GM21390 (cell line): ENCODE measurements around the gene ACOXL.
"Not testable (repeated sequence)": the region's sequence is repeated elsewhere in the genome, so short reads cannot be mapped to it uniquely, and the experiment has no call there.

Source experiments
- ATAC-seq: cut with Tn5 transposase; IDR thresholded peaks from one replicate; pipeline ENCODE4 v1.9.1; 2021; ENCODE audit not compliant: unreplicated experiment

The ACOXL gene

DNA sequence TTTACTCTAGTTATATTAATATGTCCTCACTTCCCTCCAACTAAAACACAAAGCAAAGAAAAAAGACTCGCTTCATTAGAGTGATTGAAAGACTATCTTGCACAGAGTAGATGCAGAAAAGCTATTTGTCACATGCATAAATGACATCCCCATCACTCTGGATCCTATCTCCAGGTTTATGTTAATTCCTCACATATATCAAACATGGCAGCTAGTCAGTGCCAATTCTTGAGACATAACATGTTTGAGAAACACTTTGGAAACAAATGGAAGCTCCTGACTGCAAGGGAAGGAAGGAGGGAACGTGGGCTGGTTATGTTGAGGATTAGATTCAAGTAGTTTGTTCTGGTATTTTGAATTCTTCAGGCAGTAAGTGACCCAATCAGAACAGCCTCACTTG lies 298.6 kb downstream of the ACOXL start:
- no peak for ATAC-seq

DNA sequence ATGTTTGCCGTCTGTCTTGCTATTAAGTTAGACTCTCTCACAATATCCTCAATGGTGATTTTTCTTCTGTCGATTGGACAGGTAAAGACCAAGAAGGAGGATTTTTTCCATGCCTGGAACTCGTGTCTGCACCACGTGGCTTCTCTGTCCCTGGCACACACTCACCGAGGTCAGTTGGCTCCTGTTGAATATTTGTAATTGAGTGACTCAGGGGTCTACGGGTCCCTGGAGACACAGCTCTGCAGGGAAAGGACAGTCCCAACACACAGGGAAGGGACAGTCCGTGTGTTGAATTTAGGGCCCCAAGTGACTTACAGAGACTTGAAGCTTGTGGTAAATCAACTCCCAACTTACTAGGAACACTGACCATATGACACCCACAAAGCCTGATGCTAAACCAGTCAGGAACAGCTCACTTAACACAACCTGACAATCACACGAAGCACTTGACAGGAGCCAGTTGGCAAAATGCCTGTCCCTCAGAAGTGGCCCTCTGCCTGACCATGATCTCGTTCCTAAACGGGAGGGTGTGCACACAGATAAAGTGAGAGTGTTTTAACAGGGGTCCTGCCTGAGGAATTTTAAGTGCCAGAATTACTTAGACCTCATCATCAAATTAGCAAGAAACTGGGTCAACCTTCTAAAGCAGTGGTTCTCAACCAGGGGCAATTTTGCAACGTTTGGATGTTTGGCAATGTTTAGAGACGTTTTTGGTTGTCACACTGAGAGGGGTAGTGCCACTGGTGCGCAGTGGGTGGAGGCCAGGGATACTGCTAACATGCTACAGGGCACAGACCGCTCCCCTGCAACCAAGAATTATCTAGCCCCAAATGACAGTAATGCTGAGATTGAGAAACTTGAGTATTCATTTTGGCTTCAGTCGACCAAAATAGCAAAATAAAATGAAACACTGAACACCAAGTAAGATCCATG lies 299.4 kb downstream of the ACOXL start:
- no peak for ATAC-seq

DNA sequence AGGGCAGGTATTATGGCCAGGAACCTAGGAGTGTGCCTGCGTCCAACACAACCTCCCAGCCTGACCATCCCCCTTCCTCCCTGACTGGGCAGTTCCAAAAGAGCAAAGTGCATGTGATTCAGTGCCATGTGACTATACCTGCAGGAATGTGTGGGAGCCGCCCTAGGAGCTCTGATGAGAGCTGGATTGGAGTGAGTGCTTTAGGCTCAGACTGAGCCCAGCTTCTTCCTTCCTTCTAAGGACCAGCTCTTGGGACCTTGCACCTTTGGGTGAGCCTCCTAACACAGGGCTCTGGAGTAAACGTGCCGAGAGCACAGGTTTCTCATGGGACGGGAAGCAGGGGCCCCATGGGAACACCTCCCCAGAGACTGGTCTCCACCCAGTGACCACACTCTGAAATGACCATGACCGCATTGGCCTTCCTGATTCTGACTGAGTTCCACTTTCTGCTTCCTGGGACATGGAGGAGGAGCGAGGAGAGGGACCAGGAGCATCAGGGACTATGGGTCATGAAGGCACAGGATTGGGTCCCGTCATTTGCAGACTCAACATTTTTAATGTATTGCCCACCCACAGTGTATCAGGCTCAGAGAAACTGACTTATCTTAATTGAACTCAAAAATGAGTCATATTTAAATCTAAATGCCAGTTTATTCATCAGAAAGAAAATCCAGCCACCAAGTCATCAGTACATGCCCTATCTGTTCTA lies 300.5 kb downstream of the ACOXL start:
- no peak for ATAC-seq

DNA sequence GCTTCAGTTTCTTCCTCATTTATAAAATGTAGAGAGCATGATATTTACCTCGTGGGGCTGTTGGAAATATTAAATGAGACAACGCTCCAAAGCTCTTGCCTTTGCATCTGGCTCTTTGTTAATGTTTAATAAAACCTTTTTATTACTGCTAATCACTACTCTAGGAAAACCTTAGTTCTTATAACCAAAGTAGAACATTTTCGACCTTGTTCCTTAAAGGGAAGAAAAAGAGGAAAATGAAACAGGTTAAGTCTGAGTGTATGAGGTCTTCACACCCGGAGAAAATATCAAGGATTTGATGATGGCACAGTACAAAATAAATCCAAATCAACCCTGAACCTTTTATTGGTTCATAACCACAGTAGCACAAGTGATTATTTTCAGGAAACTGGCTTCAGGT lies 301.8 kb downstream of the ACOXL start:
- ATAC-seq, result no peak

DNA sequence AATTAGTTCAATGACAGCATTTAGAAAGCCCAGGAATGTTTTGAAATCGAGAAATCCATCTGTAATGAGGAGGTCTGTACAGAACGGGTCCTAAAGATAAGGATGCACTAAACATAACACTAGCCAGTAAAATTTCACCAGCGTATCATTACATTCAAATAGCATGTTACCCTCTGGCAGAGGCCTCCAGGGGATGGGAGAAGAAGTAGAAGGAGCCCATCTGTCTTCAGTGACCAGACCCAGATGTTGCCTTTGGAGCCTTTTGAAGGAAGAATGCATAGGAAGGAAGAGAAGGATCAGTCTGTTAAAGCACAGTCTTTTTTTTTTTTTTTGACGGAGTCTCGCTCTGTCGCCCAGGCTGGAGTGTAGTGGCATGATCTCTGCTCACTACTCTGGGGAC lies 302.2 kb downstream of the ACOXL start:
- ATAC-seq, result no peak

DNA sequence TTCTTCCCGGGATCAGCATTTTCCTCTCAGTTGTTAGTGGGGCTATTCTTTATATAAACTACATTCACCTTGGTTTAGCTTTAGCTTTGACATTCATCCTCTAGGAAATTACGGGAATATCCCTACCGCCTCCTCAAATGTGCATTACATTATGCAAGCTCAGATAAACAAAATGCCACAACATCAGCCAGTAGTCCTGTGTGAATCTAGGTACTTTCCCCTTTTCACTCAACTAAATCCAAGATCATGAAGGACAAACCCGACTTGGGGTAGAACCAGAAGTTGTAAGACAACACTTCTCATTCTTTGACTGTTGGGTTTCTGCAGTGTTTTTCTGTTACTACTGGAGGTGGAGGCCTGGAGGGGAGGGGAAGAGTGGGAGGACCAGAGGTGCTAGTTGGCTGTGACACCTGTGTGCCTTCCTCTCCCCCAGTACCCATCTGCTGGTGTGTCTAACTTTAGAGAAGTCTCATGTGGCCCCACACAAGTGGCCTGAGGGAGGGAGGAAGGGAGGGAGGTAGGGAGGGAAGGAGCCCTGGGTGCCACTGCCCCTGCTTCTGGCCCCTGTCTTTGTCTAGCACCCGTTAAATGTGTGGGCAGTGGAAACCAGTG lies 303.6 kb downstream of the ACOXL start:
- no peak for ATAC-seq

DNA sequence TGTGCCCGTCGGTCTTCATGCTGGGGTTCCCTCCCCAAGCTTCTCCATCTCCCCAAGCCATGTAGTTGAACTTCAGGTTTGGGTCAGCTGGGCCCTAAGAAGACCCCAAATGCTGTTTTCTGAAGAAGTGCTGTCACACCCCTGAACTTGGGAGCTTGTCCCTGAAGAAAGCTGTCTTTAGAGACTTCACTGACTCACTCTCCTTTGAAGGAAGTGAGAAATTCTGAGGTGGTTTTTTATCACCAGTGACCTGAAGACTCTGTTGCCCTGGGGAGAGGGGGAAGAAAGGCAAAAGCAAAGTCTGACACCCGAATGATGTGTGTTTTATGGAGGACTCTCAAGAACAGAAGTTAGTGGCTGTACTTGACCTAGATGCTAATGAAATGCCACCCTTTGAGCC lies 304.8 kb downstream of the ACOXL start:
- ATAC-seq, result no peak

DNA sequence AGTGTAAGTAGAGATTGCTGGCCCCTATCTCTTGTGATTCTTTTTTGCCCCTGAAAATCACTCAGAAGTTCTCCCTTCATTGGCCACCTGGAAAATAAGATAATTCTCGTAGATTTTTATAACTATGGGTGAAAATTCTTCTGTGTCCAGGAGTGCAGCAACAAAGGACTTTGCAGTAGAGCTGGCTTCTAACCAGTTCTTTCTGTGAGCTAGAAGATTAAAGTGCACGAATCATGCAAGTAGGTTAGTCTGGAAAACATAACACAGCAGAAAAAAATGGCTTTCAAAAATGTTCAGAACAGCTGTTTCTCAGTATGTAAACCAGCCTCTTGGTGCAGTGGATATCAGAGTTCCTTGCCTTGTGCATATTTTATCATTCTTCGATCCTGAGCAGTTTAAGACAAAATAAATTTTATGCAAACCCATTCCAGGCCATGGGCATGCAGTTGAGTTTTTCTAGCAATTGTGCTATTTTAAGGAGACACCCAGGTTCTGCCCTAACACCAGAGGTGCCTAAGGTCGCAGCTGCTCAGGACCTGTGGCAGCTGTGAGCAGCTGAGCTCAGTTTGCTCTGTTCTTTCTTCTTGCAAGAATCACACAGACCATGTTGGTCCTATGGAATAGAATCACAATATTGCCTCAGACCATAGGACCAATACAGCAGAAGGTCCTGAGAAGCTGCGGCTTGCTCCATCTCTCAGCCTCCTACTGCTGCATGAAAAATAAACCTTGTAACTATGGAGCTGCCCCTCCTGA lies 307.4 kb downstream of the ACOXL start:
- ATAC-seq, result no peak

DNA sequence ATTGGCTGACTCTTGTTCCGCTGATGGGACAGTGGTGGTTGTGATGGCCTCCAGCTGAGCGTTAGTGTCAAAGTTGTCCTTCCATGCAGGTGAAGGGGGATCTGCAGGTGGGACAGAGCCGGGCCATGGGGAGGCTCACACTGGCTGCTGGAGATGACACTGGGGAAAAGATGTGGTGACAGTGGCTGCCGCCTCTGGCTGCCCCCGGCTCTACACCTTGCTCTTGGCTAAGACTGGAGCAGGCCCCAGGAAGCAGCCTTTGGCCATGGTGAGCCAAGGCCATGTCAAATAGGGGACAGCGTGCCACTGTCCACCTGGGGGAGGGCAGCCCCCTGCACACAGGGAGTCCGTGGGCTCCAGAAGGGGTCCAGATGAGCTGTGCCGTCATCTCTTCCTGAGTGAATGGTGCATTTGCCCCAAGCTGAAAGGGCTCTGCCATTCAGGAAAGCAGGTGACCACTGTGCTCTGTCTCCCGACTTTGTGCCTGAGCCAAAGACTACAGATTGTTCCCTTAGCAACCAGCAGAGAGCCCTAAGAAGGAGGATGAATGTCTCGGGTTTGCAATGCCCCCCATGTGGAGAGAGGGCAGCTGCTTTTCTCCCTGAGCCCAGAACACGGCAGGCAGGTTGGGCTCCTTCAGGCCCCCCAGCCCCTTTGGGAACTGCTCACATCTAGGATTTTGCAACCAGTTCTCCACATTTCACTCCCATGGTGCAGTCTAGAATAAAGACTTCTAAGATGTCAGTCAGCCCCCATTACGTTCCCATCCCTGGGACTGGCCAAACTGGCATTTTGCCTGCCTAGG lies 309.2 kb downstream of the ACOXL start:
- ATAC-seq, result no peak

DNA sequence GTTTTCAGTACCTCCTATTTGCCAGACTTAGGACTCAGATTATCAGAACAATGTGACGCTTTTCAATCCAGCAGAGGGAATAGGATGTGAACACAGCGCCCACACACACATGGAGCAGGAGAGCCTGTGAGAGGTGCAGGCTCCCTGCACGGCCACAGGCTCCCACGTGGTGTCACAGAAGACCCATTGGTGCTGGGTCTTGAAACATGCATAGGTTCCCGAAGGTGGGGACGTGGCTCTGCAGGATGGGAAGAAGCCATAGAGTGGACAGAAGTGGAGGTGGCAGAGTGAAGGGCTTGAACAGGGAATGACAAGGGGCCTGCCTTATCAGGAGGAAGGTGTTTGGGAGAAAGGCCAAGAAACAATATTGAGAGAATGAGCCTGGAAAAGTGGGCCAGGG lies 309.9 kb downstream of the ACOXL start:
- no peak for ATAC-seq

DNA sequence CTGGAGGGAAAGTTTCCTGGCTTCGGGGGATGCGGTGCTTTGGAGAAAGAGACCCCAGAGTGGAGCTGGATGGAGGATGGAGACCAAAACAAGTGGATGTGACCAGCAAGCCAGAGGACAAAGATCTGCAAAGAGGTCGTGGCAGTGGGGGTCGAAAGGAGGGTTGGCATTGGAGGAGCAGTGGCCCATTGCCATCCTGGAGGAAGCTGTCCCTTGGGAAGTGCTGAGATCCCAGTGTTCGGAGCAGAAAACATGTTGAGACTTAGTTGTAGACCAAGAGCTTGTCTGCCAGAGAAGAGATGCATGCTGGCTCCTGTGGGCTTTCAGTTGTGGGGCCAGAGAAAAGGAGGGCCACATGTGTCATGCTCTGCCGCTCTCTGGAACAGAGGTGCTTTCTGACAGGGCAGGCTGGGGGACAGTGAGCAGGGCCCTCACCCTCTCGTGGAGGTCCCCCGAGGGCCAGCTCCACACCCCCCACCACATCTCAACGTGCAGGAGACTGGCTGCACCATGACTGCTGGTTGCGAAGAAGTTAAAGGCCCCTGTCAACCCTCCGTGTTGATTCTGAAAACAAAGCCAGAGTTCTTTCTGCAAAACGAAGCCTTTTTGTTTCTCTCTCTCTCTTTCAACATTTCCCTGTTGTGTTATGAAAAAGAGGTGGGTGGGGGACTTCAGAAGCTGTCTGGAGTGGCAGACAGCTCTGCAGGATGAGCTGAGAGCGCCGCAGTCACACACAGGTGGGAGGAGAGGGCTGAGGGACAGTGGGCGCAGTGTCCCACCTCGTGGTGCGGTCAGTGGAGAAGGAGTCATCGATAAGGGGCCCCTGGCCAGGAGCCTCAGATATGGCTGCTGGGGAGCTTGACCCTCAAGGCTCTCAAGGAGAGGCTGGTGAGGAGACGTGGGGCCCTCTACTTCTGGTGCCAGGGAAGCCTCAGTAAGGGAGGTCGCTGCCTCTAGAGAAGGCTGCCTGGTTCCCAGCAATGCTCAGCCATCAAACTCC lies 310.7 kb downstream of the ACOXL start:
- ATAC-seq, result peak; percentile 65

DNA sequence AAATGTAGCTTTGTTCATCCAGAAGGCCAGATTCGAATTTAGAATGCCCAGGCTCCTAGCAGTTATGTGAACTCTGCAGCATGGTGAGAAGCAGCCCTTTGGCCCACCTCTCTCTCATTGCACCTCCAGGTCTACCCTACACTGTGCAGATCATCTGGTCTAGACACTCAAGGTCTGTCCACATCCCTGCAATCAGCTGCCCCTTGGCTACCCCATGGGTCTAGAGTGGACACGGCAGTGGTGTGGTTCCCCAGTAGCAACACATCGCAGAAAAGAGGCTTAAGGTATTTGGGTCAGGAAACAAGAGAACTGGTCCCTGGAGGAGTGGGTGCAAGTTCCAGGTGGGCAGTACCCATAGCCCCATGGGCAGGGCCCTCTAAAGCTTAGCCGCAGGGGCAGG lies 311.7 kb downstream of the ACOXL start:
- no peak for ATAC-seq

DNA sequence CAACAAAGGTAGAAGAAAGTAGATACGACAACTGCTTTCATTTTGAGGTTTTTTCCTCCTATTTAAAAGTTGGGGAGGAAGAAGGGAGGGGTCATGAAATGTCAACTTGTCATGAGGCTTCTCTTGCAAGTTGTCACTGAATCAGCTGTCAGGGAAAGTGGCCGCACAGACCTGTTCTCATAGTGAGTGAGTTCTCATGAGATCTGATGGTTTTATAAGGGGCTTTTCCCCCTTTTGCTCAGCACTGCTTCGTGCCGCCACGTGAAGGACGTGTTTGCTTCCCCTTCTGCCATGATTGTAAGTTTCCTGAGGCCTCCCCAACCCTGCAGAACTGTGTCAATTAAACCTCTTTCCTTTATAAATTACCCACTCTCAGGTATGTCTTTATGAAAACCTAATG lies 312.9 kb downstream of the ACOXL start:
- not testable (repeated sequence) for ATAC-seq

DNA sequence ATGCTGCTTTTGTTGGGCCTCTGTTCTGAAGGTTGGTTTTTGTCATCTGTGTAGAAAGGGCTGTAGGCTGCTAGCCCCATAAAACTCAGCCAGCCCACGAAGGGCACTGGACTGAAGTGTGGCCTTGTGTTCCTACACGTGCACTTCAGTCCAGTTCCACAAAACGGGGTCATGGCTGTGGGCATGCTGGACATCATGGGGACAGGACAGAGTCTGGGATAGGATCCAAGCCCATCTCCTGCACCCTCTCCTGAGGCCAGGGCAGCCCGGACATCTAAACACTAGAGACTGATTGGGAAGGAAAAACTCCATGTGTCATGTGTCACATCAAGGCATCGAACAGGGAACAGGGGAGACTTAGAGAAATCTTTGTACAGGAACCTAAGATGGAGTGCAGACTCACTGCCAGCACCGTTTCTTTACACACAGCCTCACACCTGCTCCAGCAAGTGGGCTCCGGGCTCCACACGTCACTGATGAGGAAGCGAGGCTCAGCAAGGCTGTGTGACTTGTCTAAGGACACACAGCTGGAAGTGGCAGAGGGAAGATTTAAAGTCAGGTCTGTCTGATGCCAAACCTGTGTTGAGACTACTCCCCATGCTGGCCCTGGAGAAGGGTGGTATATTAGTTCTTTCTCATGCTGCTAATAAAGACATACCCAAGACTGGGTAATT lies 313.5 kb downstream of the ACOXL start:
- ATAC-seq, result no peak

DNA sequence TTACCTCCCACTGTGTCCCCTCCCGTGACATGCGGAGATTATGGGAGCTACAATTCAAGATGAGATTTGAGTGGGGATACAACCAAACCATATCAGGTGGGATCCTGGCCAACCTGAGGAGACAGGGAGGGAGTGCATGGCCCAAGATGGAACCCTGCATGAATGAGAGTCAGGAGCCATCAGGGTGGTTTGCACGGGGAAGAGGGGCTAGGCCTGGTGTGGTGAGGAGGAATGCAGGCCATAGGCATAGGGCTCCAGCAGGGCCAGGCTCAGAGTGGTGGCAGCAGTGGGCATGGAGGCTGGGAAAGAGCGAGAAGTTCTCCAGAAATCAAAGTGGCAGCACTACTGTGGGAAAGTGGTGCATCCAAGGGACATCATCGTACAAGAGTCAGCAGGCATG lies 314.3 kb downstream of the ACOXL start:
- ATAC-seq, result no peak

DNA sequence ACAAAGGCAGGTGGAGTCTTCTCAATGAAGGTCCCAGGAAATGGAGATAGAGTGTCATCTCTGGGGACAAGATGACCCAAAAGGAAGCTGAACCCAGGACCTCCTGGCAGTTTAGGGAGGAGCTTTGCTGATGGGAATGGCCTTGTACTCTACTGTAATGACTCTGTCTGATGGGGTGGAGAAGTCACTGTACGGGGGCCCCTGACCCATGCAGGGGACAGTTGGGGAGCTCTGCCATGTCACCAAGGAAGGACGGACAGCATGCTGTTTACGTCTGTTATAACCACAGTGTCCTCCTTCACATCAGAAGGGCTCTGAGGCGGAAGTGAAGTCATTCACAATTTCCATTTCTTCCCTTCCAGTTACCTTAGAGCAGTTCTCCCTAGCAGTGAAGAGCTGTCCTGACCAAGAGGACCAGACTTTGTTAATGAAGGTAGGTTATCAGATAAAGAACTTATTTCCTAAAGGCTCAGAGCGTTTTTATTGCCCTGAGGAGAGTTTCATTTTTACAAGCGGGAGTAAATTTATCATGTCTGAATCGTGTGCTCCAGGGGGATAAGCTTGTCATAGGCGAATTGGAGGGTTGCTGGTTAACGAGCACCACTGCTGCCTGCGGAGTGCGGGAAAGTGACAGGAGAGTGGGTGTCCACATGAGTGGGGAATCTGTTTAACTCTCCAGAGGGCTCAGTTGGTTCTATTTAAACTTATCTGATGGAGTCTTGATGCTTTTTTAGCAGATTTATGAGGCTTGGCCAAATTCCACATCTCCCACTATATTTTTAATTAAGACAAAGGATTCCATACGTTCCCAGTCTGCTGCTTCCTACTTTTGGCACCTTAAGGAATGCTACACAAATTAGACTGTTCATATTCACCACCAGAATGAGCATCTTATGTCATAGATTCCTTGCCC lies 316.7 kb downstream of the ACOXL start:
- no peak for ATAC-seq

DNA sequence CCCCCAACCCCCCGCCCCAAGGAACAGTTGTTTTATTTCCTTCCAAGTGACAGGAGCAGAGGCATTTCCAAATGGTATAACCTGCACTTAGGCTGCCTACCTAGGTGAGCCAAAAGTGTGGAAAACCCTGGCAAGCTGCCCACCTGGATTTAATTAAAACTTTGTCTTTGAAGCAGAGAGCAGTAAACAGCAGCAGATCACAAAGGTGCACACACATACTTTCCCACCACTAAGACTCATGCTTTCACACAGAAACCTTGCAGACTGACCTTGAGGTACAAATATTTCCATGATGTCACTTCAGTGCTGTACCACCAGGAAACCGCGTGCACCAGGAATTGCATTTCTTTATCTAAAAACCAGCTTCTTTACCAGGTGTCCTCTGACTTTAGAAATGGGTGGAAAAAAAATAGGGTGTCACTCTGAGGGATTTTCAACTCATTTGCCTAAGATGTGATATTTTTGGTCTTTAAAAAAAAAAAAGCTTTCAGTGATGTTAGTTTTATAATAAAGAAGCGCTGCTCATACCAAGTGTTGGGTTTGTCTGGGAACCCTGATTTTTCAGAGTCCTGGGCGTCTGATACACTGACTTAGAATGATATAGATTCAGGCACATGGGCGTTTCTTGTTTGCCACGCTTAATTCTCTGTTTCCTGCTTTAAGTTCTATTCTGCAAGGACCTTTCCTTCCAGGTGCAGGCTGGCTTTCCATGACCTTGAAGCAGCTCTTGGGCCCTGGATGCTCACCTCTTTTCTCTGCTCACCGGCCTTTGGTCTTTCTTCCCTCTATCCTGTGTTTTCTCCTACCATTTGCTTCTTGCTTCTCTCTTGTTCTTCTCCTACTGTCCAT lies 317.6 kb downstream of the ACOXL start:
- peak; percentile 55 for ATAC-seq
